ENCODE results near the gene VPS51.

DNA sequence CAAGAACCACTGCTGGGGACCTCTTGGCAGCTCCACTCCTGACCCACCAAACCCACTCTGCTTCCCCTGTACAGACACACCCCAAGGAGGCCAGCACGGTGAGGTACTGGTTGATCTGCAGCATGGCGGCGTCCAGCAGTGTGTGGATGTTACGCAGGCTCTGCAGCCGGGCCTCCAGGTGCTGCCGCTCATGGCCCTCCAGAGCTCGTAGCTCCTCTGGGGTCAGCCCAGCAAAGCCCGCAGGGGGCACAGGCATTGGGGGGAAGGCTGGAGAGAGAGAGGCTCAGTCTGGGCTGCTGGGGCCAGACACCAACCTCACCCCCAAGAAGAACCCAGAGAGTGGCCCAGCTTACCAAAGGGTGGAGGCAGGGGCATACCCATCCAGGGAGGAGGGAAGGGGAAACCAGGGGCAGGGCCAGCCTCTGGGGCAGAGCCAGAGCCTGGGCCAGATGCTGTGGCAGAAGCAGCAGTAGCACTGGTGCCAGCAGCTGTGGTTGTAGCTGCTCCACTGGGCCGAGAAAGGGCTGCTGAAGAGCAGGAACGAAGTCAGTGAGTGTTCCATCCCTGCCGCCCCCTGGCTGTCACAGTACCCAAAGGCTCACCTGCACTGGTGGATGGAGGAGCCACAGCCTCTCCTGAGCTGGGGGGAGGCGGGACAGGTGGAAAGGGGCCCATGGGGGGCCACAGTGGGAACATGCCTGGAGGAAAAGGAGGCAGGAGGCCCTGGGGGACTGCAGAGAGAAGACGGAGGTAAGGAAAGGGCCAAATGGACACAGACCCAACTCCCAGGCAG, 33.8 kb downstream of the VPS51 start:
- TF ChIP-seq ATF1 (CRISPR knock-in tag; IDR thresholded peaks at IDR 0.05) = no peak
- no peak for TF ChIP-seq ZKSCAN8 (CRISPR knock-in tag; IDR thresholded peaks at IDR 0.05; ENCODE audit: borderline replicate concordance)
- no peak for TF ChIP-seq KDM4B (CRISPR knock-in tag; IDR thresholded peaks at IDR 0.05)
- TF ChIP-seq ATM (IDR thresholded peaks at IDR 0.05; ENCODE audit: borderline replicate concordance) = no peak
- no peak for TF ChIP-seq RFX3 (CRISPR knock-in tag; IDR thresholded peaks at IDR 0.05)
- TF ChIP-seq, protein P1, sequence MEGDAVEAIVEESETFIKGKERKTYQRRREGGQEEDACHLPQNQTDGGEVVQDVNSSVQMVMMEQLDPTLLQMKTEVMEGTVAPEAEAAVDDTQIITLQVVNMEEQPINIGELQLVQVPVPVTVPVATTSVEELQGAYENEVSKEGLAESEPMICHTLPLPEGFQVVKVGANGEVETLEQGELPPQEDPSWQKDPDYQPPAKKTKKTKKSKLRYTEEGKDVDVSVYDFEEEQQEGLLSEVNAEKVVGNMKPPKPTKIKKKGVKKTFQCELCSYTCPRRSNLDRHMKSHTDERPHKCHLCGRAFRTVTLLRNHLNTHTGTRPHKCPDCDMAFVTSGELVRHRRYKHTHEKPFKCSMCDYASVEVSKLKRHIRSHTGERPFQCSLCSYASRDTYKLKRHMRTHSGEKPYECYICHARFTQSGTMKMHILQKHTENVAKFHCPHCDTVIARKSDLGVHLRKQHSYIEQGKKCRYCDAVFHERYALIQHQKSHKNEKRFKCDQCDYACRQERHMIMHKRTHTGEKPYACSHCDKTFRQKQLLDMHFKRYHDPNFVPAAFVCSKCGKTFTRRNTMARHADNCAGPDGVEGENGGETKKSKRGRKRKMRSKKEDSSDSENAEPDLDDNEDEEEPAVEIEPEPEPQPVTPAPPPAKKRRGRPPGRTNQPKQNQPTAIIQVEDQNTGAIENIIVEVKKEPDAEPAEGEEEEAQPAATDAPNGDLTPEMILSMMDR (CRISPR knock-in tag; IDR thresholded peaks at IDR 0.05) = no peak
- TF ChIP-seq ZNF629 (CRISPR knock-in tag; conservative IDR thresholded peaks at IDR 0.05) = no peak
- no peak for TF ChIP-seq ZNF24 (IDR thresholded peaks at IDR 0.05)
- no peak for TF ChIP-seq REXO4 (CRISPR knock-in tag; IDR thresholded peaks at IDR 0.05; ENCODE audit: borderline replicate concordance)
- no peak for TF ChIP-seq JUN (CRISPR knock-in tag; IDR thresholded peaks at IDR 0.05)
- TF ChIP-seq, protein P2, sequence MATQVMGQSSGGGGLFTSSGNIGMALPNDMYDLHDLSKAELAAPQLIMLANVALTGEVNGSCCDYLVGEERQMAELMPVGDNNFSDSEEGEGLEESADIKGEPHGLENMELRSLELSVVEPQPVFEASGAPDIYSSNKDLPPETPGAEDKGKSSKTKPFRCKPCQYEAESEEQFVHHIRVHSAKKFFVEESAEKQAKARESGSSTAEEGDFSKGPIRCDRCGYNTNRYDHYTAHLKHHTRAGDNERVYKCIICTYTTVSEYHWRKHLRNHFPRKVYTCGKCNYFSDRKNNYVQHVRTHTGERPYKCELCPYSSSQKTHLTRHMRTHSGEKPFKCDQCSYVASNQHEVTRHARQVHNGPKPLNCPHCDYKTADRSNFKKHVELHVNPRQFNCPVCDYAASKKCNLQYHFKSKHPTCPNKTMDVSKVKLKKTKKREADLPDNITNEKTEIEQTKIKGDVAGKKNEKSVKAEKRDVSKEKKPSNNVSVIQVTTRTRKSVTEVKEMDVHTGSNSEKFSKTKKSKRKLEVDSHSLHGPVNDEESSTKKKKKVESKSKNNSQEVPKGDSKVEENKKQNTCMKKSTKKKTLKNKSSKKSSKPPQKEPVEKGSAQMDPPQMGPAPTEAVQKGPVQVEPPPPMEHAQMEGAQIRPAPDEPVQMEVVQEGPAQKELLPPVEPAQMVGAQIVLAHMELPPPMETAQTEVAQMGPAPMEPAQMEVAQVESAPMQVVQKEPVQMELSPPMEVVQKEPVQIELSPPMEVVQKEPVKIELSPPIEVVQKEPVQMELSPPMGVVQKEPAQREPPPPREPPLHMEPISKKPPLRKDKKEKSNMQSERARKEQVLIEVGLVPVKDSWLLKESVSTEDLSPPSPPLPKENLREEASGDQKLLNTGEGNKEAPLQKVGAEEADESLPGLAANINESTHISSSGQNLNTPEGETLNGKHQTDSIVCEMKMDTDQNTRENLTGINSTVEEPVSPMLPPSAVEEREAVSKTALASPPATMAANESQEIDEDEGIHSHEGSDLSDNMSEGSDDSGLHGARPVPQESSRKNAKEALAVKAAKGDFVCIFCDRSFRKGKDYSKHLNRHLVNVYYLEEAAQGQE (IDR thresholded peaks at IDR 0.05; ENCODE audit: borderline replicate concordance in 1 of 2, low read depth in 1 of 2, low read length in 2 of 2) = no peak
